K562 (cell line): Measurements from ENCODE around the gene OR2Y1. TPM values are rescaled to one million over a fixed set of nuclear protein-coding genes. Genes with fewer than 3 reads are reported as not detected.
A peak's percentile ranks its signal among the peaks of the same experiment; 100 is the strongest.

Experiments
- ATAC-seq: fragments of 200-7000 bp; cut with Tn5 transposase; 3 replicates; pipeline ENCODE4 v1.9.1; 2020; ENCODE audit warnings: moderate library complexity
- BruUV-seq: library from RNA; stranded (reverse); fragments of 400-500 nt; replicated peaks from 2 replicates; lab custom pipeline; 2021; lab: Mats Ljungman, UMichigan
- CTCF ChIA-PET: fragments of 300-600 bp; formaldehyde crosslinking; extraction: SDS; loops from one replicate; lab custom pipeline; 2021; ENCODE audit warnings: low intra/inter-chr PET ratio; lab: Yijun Ruan, JAX
- POLR2A ChIA-PET: fragments of 300-600, 350-650 bp; sonication (Branson Sonifier 250); formaldehyde crosslinking; extraction: SDS; loops from one replicate; lab custom pipeline; 2021; ENCODE audit warnings: antibody characterized with exemption, inconsistent platforms; lab: Yijun Ruan, JAX
- DNase-seq, 4 experiments: peaks; one replicate each; pipeline versions ENCODE4 v3.0.0 to v3.0.0-alpha.2; 2011 to 2018; ENCODE audit warnings: low spot score in 3 of 4, mixed read lengths in 3 of 4; ENCODE audit errors: extremely low read depth in 1 of 4
- FAIRE-seq: peaks from 2 replicates; lab custom pipeline; 2011; peaks lifted over from hg19 to GRCh38; lab: Jason Lieb, UNC
- H2AFZ ChIP-seq: 2 replicates; pipeline ENCODE4 v1.6.0; 2011; ENCODE audit warnings: low read depth, low read length, control low read depth, inconsistent platforms
- H3K27ac ChIP-seq: fragments of 200-600 bp; 3 replicates; pipeline ENCODE4 v1.8.0; 2011; ENCODE audit warnings: low read depth, mild to moderate bottlenecking, control low read depth, inconsistent platforms, low read length, moderate library complexity, mixed read lengths; ENCODE audit errors: extremely low read depth
- H3K27me3 ChIP-seq, 2 experiments: fragments of 300-600 bp in 1 of 2; 2 replicates in 1 of 2; 3 replicates in 1 of 2; pipeline versions ENCODE4 v1.6.0 to v1.8.0; 2011; ENCODE audit warnings: inconsistent platforms in 2 of 2, low read length in 2 of 2, mild to moderate bottlenecking in 1 of 2, mixed read lengths in 1 of 2, moderate library complexity in 1 of 2; ENCODE audit not compliant: control insufficient read depth in 2 of 2, insufficient read depth in 2 of 2
- H3K36me3 ChIP-seq: fragments of 300-600 bp; 3 replicates; pipeline ENCODE4 v1.8.0; 2011; ENCODE audit warnings: mild to moderate bottlenecking, low read length, inconsistent platforms; ENCODE audit not compliant: control insufficient read depth, insufficient read depth
- H3K4me1 ChIP-seq, 2 experiments: fragments of 200-600 bp in 1 of 2; replicated peaks in 1 of 2; 2 replicates in 1 of 2; 3 replicates in 1 of 2; pipeline versions ENCODE4 v1.5.1 to v1.8.0; 2011; ENCODE audit warnings: inconsistent platforms in 2 of 2, low read length in 2 of 2, mild to moderate bottlenecking in 1 of 2, mixed read lengths in 1 of 2, moderate library complexity in 1 of 2; ENCODE audit not compliant: control insufficient read depth in 2 of 2, insufficient read depth in 2 of 2
- H3K4me2 ChIP-seq: 2 replicates; pipeline ENCODE4 v1.6.1; 2011; ENCODE audit warnings: low read length, control low read depth, inconsistent platforms, mixed read lengths; ENCODE audit not compliant: insufficient read depth
- H3K4me3 ChIP-seq: fragments of 200-600 bp; sonication (generic), shearing (Covaris generic); 2 replicates; pipeline ENCODE4 v1.5.1; 2016; ENCODE audit warnings: control low read depth, inconsistent platforms
- H3K79me2 ChIP-seq: fragments of 200-600 bp; 3 replicates; pipeline ENCODE4 v1.8.0; 2011; ENCODE audit warnings: low read length, inconsistent platforms; ENCODE audit not compliant: control insufficient read depth, insufficient read depth
- H3K9ac ChIP-seq, 2 experiments: 2 replicates each; pipeline versions ENCODE4 v1.6.0 to v1.6.1; 2011; ENCODE audit warnings: low read depth in 2 of 2, low read length in 2 of 2, control low read depth in 1 of 2, inconsistent platforms in 1 of 2, mild to moderate bottlenecking in 1 of 2, mixed read lengths in 1 of 2; ENCODE audit not compliant: insufficient read depth in 1 of 2
- H3K9me1 ChIP-seq: one replicate; pipeline ENCODE4 v1.6.0; 2011; ENCODE audit warnings: inconsistent platforms, mild to moderate bottlenecking, low read length, moderate library complexity; ENCODE audit not compliant: control insufficient read depth, insufficient read depth
- H3K9me3 ChIP-seq: replicated peaks from 2 replicates; pipeline ENCODE4 v1.5.1; 2011; ENCODE audit warnings: low read depth, low read length, inconsistent platforms; ENCODE audit not compliant: control insufficient read depth, insufficient read depth
- H4K20me1 ChIP-seq: replicated peaks from 2 replicates; pipeline ENCODE4 v1.6.1; 2011; ENCODE audit warnings: low read length, inconsistent platforms, mixed read lengths; ENCODE audit not compliant: control insufficient read depth, insufficient read depth
- ARID1B ChIP-seq: fragments of 450-650 bp; IDR thresholded peaks from 2 replicates; pipeline ENCODE4 v1.6.1; 2016; ENCODE audit warnings: antibody characterized with exemption, mild to moderate bottlenecking, inconsistent platforms
- CREM ChIP-seq: IDR thresholded peaks from 2 replicates; pipeline ENCODE4 v1.6.1; 2014; ENCODE audit warnings: antibody characterized with exemption, low read depth
- ELF1 ChIP-seq: fragments of 200-800 bp; sonication (Bioruptor generic); IDR thresholded peaks from 2 replicates; pipeline ENCODE4 v1.6.1; 2016; ENCODE audit warnings: missing genetic modification characterization, missing compliant biosample characterization
- JUND ChIP-seq, 2 experiments: IDR thresholded peaks; 2 replicates in 1 of 2; 3 replicates in 1 of 2; pipeline ENCODE4 v1.6.1; 2011; ENCODE audit warnings: borderline replicate concordance in 2 of 2, low read depth in 2 of 2, low read length in 2 of 2, improper control_type of control experiment in 1 of 2, missing biosample characterization in 1 of 2, missing genetic modification characterization in 1 of 2, missing genetic modification reagents in 1 of 2
- L3MBTL2 ChIP-seq: fragments of 450-650 bp; IDR thresholded peaks from 2 replicates; pipeline ENCODE4 v1.6.1; 2016; ENCODE audit warnings: mild to moderate bottlenecking, moderate library complexity
- MAFK ChIP-seq: IDR thresholded peaks from 2 replicates; pipeline ENCODE4 v1.6.1; 2011; ENCODE audit warnings: low read length, improper control_type of control experiment
- PRMT5 ChIP-seq: sonication (generic); formaldehyde crosslinking; IDR thresholded peaks from 2 replicates; pipeline ENCODE4 v1.5.0; 2020; ENCODE audit warnings: missing genetic modification reagents
- ZNF253 ChIP-seq: fragments of 250-450 bp; sonication (Bioruptor Pico); conservative IDR thresholded peaks from 2 replicates; pipeline ENCODE4 v1.6.1; 2021; ENCODE audit warnings: mild to moderate bottlenecking
- WGBS: fragments of 100-300 bp; shearing (Covaris generic); methylation state at CpG from one replicate; pipeline ENCODE4 v1.1.6; 2016; ENCODE audit warnings: low coverage, mixed read lengths; ENCODE audit not compliant: insufficient coverage; ENCODE audit errors: missing lambda C conversion rate; 5-methylcytosine and 5-hydroxymethylcytosine counted together
- in situ Hi-C: fragments of 300-500 bp; cut with MboI; formaldehyde crosslinking; loops from 4 replicates; pipeline ENCODE4 v1.15.0; 2018; ENCODE audit warnings: inconsistent platforms, mixed read lengths
- intact Hi-C: fragments of 100-400 bp; cut with micrococcal nuclease; formaldehyde crosslinking; loops from 2 replicates; pipeline ENCODE4 v1.14.2; 2022
- polyA plus RNA-seq, 8 experiments: library from polyadenylated mRNA; depleted of rRNA in 4 of 8; stranded (reverse) in 5 of 8; unstranded in 3 of 8; fragments of >200 nt; fragmentation: Nextera tagmentation in 2 of 8; fragmentation: Illumina TruSeq in 1 of 8; extraction: Ambion mirVana in 2 of 8; extraction: Trizol in 1 of 8; gene quantifications; 2 replicates each; pipeline versions ENCODE4 v1.2.1 to v1.2.3, GENCODE V29; 2011 to 2014; ENCODE audit warnings: inconsistent platforms in 1 of 8, missing spikeins in 1 of 8
- total RNA-seq, 7 experiments: library from RNA; depleted of rRNA in 6 of 7; stranded (reverse); fragments of >200 nt in 6 of 7; fragmentation: Illumina TruSeq in 2 of 7; extraction: Trizol in 2 of 7; gene quantifications; 2 replicates each; pipeline versions ENCODE4 v1.2.1 to v1.2.3, GENCODE V29; 2011 to 2021; ENCODE audit warnings: low replicate concordance in 1 of 7
- TF ChIP-seq, protein P1 (sequence below): fragments of 450-650 bp; IDR thresholded peaks from 2 replicates; pipeline ENCODE4 v1.6.1; 2016; ENCODE audit warnings: mild to moderate bottlenecking
- TF ChIP-seq, protein P2 (sequence below): fragments of 250-450 bp; sonication (Bioruptor Pico); IDR thresholded peaks from 2 replicates; pipeline ENCODE4 v1.8.0; 2021; ENCODE audit warnings: moderate library complexity, mild to moderate bottlenecking, inconsistent platforms
- TF ChIP-seq, protein P3 (sequence below): fragments of 250-450 bp; sonication (Bioruptor Pico); IDR thresholded peaks from 2 replicates; pipeline ENCODE4 v1.4.0; 2020

Gene OR2Y1
- total and polyA plus RNA-seq, 9 of the 15 experiments (the other 6 are each of a cell fraction or from before 2014, with no cell fraction given): not detected

DNA sequence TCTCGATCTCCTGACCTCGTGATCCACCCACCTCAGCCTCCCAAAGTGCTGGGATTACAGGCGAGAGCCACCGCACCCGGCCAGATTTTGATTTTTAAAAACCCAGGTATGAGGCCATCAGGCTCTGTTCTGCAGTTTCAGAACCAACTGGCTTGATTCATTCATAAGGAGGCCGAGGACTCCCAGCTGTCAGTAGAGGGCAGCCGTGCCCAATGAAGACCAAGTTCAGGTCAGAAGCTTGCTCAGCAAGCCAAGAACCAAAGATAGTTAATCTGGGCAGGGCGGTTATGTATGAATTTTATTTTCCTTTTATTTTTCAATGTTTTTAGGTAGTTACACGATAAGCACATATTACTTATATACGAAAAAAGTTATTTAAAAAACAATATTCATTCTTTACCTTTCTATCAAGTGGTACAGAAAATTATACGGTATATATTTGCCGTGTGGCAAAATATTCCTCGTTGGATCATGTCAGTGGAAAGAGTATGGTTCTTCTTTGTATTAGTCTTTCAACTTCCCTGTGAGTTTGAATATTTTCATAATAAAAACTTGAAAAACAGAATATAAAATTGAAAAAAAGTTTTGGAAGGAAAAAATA, 44.7 kb upstream of the OR2Y1 start:
- in situ Hi-C loops (no loop called here), intact Hi-C loops (loop anchor here (2.0 to 5.0 kb wide), 3 partner anchors 84 to 374 kb away; no protein-coding TSS in a partner anchor)
- ATAC-seq (peak; percentile 72), FAIRE-seq (peak; percentile 87), DNase-seq (peak; percentile 54 to 85 (median 63))
- peaks cover 5% of the 10 kb centered on the region; the same call in 2 of the 3 replicates for H3K36me3 ChIP-seq
- BruUV-seq: no TSS peak
- no peaks in the 10 kb centered on the region for H3K79me2 ChIP-seq
- no peaks in the 10 kb centered on the region for H4K20me1 ChIP-seq
- CTCF ChIA-PET: interaction anchor here (0.6 to 0.7 kb wide), 4 partner anchors 261 to 399 kb away, joined by 3 to 7 read pairs (median 3); no protein-coding TSS in a partner anchor
- no peaks in the 10 kb centered on the region; the same call in 1 of the 2 replicates for H3K9me3 ChIP-seq
- H2AFZ ChIP-seq: no peak overlapping the region
- no peak overlapping the region for H3K27ac ChIP-seq
- no peak overlapping the region for H3K4me3 ChIP-seq
- peaks cover 38% of the 10 kb centered on the region in 2 experiments; a peak in 4 of 5 replicates for H3K4me1 ChIP-seq
- H3K9ac ChIP-seq: no peak overlapping the region
- 37% methylated on average over 11 of the region's 13 CpGs for WGBS
- H3K27me3 ChIP-seq: no peaks in the 10 kb centered on the region
- POLR2A ChIA-PET: interaction anchor here (0.6 to 2.2 kb wide), 3 partner anchors 10 to 94 kb away, joined by 3 to 9 read pairs (median 7); no protein-coding TSS in a partner anchor
- H3K9me1 ChIP-seq: no peaks in the 10 kb centered on the region
- no peak overlapping the region for H3K4me2 ChIP-seq
- TF ChIP-seq ZNF253 (CRISPR knock-in tag): no peak
- peak; percentile 25; the same call in 1 of the 2 replicates for TF ChIP-seq MAFK
- no peak for TF ChIP-seq L3MBTL2
- TF ChIP-seq, protein P1, sequence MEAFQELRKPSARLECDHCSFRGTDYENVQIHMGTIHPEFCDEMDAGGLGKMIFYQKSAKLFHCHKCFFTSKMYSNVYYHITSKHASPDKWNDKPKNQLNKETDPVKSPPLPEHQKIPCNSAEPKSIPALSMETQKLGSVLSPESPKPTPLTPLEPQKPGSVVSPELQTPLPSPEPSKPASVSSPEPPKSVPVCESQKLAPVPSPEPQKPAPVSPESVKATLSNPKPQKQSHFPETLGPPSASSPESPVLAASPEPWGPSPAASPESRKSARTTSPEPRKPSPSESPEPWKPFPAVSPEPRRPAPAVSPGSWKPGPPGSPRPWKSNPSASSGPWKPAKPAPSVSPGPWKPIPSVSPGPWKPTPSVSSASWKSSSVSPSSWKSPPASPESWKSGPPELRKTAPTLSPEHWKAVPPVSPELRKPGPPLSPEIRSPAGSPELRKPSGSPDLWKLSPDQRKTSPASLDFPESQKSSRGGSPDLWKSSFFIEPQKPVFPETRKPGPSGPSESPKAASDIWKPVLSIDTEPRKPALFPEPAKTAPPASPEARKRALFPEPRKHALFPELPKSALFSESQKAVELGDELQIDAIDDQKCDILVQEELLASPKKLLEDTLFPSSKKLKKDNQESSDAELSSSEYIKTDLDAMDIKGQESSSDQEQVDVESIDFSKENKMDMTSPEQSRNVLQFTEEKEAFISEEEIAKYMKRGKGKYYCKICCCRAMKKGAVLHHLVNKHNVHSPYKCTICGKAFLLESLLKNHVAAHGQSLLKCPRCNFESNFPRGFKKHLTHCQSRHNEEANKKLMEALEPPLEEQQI: 0 out of 2 replicates have a peak, but pooled peaks have one; percentile 25
- no peak for TF ChIP-seq ARID1B
- TF ChIP-seq, protein P2, sequence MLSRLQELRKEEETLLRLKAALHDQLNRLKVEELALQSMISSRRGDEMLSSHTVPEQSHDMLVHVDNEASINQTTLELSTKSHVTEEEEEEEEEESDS (CRISPR knock-in tag): no peak
- no peak for TF ChIP-seq PRMT5 (CRISPR knock-in tag)
- TF ChIP-seq ELF1 (tag): no peak
- peak; percentile 24; the same call in 1 of the 2 replicates for TF ChIP-seq JUND (IDR thresholded peaks at IDR 0.05; ENCODE audit: borderline replicate concordance, low read depth, low read length)
- no peak; the same call in 2 of the 3 replicates for TF ChIP-seq JUND (tag; IDR thresholded peaks at IDR 0.05; ENCODE audit: borderline replicate concordance, low read depth, low read length)
- TF ChIP-seq CREM: no peak
- TF ChIP-seq, protein P3, sequence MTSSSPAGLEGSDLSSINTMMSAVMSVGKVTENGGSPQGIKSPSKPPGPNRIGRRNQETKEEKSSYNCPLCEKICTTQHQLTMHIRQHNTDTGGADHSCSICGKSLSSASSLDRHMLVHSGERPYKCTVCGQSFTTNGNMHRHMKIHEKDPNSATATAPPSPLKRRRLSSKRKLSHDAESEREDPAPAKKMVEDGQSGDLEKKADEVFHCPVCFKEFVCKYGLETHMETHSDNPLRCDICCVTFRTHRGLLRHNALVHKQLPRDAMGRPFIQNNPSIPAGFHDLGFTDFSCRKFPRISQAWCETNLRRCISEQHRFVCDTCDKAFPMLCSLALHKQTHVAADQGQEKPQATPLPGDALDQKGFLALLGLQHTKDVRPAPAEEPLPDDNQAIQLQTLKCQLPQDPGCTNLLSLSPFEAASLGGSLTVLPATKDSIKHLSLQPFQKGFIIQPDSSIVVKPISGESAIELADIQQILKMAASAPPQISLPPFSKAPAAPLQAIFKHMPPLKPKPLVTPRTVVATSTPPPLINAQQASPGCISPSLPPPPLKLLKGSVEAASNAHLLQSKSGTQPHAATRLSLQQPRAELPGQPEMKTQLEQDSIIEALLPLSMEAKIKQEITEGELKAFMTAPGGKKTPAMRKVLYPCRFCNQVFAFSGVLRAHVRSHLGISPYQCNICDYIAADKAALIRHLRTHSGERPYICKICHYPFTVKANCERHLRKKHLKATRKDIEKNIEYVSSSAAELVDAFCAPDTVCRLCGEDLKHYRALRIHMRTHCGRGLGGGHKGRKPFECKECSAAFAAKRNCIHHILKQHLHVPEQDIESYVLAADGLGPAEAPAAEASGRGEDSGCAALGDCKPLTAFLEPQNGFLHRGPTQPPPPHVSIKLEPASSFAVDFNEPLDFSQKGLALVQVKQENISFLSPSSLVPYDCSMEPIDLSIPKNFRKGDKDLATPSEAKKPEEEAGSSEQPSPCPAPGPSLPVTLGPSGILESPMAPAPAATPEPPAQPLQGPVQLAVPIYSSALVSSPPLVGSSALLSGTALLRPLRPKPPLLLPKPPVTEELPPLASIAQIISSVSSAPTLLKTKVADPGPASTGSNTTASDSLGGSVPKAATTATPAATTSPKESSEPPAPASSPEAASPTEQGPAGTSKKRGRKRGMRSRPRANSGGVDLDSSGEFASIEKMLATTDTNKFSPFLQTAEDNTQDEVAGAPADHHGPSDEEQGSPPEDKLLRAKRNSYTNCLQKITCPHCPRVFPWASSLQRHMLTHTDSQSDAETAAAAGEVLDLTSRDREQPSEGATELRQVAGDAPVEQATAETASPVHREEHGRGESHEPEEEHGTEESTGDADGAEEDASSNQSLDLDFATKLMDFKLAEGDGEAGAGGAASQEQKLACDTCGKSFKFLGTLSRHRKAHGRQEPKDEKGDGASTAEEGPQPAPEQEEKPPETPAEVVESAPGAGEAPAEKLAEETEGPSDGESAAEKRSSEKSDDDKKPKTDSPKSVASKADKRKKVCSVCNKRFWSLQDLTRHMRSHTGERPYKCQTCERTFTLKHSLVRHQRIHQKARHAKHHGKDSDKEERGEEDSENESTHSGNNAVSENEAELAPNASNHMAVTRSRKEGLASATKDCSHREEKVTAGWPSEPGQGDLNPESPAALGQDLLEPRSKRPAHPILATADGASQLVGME (CRISPR knock-in tag): no peak
